Activated T-helper 1 cell treated with anti-CD3 and anti-CD28 coated beads, Interleukin-12 subunit alpha, Interleukin-12 subunit beta, Interleukin-2, Interleukin-4 antibody, amounts not matched to agents 30 ng/mL and 10 ng/mL and 1 ng/mL, durations not matched to agents 14 hours and 24 hours and 36 hours (primary cell): ENCODE measurements around the gene RASA3. TPM values are rescaled to one million over a fixed set of nuclear protein-coding genes. Genes with fewer than 3 reads are reported as not detected.
"Not testable (repeated sequence)": the region's sequence is repeated elsewhere in the genome, so short reads cannot be mapped to it uniquely, and the experiment has no call there.

Source experiments
- DNase-seq: peaks from one replicate; pipeline ENCODE4 v3.0.0; 2021; ENCODE audit warnings: low spot score
- H3K27ac Mint-ChIP-seq: one replicate; pipeline ENCODE4 v1.8.0; 2021; ENCODE audit warnings: mild to moderate bottlenecking, mixed read lengths
- H3K27me3 Mint-ChIP-seq: one replicate; pipeline ENCODE4 v1.8.0; 2022; ENCODE audit warnings: mild to moderate bottlenecking, moderate library complexity, mixed read lengths; ENCODE audit not compliant: insufficient read depth
- H3K36me3 Mint-ChIP-seq: one replicate; pipeline ENCODE4 v1.8.0; 2021; ENCODE audit warnings: low read depth, mixed read lengths
- H3K4me1 Mint-ChIP-seq: one replicate; pipeline ENCODE4 v1.8.0; 2021; ENCODE audit warnings: low read depth, mixed read lengths
- H3K4me3 Mint-ChIP-seq: one replicate; pipeline ENCODE4 v1.8.0; 2021; ENCODE audit warnings: mild to moderate bottlenecking, moderate library complexity, mixed read lengths
- H3K9me3 Mint-ChIP-seq: one replicate; pipeline ENCODE4 v1.8.0; 2021; ENCODE audit warnings: mixed read lengths
- intact Hi-C: fragments of 100-400 bp; cut with micrococcal nuclease; formaldehyde crosslinking; loops from one replicate; pipeline ENCODE4 v1.15.1; 2024
- total RNA-seq: library from RNA; stranded (reverse); gene quantifications from 2 replicates; pipeline ENCODE4 v1.2.3, GENCODE V29; 2022

Gene RASA3
- total RNA-seq, 1 donor from 2014 or later = 23.5 TPM

DNA sequence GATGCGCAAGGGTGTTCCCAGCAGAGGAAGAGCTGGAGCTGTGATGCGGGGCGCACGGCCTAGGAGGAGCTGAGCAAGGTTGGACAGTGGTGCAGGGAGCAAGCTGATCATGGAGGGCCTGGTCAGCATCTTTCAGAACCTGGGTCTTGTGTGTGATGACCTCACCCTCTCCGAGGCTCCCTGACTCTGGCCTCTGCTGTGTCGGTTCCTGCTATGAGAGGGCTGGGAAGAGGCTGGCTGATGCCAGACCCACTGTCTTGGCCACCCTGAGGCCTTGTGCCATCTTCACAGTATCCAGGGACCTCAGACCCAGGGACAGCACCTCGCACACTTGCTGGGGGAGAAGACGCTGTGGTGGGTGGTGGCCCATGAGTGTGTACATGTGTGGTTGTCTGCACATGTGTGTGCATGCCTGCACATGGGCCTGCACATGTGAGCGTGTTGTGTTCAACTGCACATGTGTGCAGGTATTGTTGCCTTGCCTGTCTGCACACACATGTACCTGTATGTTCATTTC lies 142.0 kb downstream of the RASA3 start:
- Mint-ChIP-seq H3K27me3 (no peaks in the 10 kb centered on the region), H3K27ac (peak overlapping the region; percentile 79), H3K36me3 (peaks cover 44% of the 10 kb centered on the region), H3K9me3 (peaks cover 4% of the 10 kb centered on the region), H3K4me3 (no peak overlapping the region), H3K4me1 (no peaks in the 10 kb centered on the region)
- DNase-seq = no peak
- intact Hi-C loops = no loop called here

DNA sequence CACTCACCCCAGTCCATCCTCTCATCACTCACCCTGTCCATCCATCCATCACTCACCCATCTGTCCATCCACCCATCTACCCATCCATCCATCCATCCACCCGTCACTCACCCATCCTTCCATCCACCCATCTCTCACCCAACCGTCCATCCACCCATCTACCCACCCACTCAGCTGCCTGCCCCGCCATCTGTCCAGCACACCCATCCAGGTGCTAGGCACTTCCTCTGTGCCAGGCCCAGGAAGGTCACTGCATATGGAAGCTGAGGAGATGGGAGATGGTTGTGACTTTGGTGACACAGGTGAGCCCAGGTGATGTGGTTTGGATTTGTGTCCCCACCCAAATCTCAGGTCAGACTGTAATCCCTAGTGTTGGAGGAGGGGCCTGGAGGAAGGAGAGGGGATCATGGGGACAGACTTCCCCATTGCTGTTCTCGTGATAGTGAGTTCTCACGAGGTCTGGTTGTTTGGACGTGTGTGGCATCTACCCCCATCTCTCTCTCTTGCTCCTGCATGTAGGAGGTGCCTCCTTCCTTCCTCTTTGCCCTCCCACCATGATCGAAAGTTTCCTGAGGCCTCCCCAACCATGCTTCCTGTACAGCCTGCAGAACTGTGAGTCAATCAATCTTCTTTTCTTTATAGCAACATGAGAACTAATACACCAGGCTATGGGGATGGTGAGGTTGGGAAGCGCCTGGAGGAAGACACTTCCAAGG lies 142.7 kb downstream of the RASA3 start:
- no peaks in the 10 kb centered on the region for H3K27me3 Mint-ChIP-seq
- H3K27ac Mint-ChIP-seq = peak overlapping the region; percentile 79
- DNase-seq = no peak
- peaks cover 44% of the 10 kb centered on the region for H3K36me3 Mint-ChIP-seq
- H3K4me1 Mint-ChIP-seq = no peaks in the 10 kb centered on the region
- intact Hi-C loops = no loop called here
- no peak overlapping the region for H3K4me3 Mint-ChIP-seq
- peaks cover 4% of the 10 kb centered on the region for H3K9me3 Mint-ChIP-seq

GRCh38 chr13:113988859-113989258 lies 143.6 kb downstream of the RASA3 start:
- intact Hi-C loops, H3K27me3 Mint-ChIP-seq, H3K4me1 Mint-ChIP-seq, H3K9me3 Mint-ChIP-seq, DNase-seq, H3K4me3 Mint-ChIP-seq, H3K27ac Mint-ChIP-seq: not testable (repeated sequence)
- H3K36me3 Mint-ChIP-seq = peaks cover 41% of the 10 kb centered on the region

DNA sequence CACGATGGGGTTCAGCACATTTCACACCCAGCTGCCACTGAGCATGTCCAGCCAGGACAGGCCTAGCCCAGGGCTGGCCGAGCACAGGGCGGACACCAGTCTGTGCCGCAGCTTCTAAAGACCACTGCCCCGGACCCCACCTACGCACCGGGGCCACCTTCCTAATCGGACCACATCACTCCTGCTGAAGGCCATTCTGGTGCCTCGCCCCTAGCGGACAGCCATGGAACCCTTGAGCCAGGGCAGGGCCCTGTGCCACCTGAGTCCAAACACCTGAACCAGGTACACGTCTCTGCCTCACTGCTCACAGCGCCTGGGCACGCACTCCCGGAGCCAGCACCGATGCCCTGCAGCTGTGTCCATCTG lies 150.1 kb downstream of the RASA3 start:
- Mint-ChIP-seq H3K27ac (no peak overlapping the region), H3K4me3 (no peak overlapping the region), H3K9me3 (no peaks in the 10 kb centered on the region), H3K27me3 (no peaks in the 10 kb centered on the region), H3K4me1 (no peaks in the 10 kb centered on the region), H3K36me3 (peaks cover 36% of the 10 kb centered on the region)
- no peak for DNase-seq
- intact Hi-C loops = no loop called here

DNA sequence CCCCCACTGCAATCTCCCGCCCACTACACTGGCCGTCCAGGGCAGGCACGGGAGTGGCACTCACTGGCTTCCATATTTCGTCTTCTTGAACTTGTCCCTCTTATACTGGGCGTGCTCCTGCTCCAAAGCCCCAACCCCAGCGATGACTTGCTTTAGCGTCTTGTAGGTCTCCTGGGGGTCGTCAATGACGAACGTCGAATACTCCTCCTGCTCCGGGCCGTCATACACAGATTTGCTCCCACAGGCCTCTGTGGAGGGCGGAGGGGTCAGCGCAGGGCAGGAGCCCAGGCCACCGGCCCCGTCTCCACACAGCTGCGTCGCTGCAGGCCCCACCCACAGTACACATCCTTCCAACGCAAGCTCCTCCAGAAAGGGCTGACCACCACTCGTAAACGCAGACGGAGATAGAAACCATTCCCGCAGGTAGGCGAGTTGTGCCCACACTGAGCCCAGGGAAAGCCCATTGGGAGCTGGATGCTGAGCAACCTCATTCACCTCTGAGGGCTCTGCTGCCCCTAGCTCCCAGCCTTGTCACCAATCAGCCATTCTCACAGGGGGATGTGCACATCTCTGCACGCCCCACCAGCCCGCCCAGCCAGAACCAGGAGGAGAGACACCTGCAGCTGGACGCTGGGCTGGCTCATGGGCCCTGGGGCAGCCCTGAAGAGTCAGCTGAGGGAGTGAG lies 150.7 kb downstream of the RASA3 start:
- peaks cover 36% of the 10 kb centered on the region for H3K36me3 Mint-ChIP-seq
- H3K9me3 Mint-ChIP-seq = no peaks in the 10 kb centered on the region
- intact Hi-C loops = no loop called here
- no peak overlapping the region for H3K27ac Mint-ChIP-seq
- H3K27me3 Mint-ChIP-seq = no peaks in the 10 kb centered on the region
- H3K4me1 Mint-ChIP-seq = no peaks in the 10 kb centered on the region
- no peak overlapping the region for H3K4me3 Mint-ChIP-seq
- DNase-seq = no peak

GRCh38 chr13:113981194-113981605 lies 151.2 kb downstream of the RASA3 start:
- Mint-ChIP-seq H3K4me3 (no peak overlapping the region), H3K27me3 (no peaks in the 10 kb centered on the region), H3K36me3 (peaks cover 36% of the 10 kb centered on the region), H3K9me3 (no peaks in the 10 kb centered on the region), H3K4me1 (no peaks in the 10 kb centered on the region), H3K27ac (no peak overlapping the region)
- no peak for DNase-seq
- intact Hi-C loops = no loop called here

DNA sequence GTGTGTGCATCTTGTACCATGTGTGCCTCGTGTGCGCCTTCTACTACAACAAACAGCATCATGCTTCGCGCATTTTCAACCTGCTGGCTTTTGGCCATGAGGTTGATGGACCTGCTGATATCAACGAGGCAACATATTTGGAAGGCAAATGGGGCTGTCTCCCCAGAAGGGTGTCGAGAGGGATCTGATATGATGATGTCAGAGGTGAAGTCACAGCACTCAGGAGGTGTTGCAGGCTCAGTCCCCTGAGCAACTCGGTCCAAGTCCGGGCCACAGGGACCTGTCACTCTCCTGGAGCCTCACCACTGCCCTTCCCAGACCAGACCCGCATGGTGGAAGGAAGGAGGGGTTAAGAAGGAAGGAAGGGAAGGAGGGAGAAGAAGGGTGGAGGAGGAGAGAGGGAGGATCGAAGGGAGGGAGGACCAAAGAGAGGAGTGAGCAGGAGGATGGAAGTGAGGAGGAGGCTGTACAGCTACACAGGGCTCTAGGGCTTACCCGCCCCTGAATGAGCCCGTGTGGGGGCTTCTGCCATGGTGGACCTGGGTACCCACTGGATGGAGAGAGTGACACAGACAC lies 151.8 kb downstream of the RASA3 start:
- Mint-ChIP-seq H3K36me3 (peaks cover 40% of the 10 kb centered on the region), H3K9me3 (no peaks in the 10 kb centered on the region)
- intact Hi-C loops = no loop called here

DNA sequence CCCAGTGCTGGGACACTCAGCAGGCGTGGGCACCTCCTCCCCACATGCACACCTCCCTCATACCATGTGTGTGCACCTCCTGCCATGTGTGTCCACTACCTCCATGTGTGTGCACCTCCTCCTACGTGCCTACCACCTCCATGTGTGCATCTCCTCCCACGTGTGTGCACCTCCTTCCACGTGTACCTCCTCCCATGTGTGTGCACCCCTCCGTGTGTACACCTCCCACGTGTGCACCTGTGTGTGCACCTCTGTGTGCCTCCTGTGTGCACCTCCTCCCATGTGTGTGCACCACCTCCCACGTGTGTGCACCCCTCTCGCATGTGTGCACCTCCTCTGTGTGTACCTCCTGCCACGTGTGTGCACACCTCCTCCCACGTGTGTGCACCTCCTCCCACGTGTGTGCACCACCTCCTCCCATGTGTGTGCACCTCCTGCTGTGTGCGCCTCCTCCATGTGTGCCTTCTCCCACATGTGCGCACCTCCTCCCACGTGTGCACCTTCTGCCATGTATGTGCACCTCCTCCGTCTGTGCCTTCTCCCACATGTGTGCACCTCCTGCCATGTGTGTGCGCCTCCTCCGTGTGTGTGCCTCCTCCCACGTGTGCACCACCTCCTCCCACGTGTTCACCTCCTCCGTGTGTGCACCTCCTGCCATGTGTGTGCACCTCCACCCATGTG lies 152.5 kb downstream of the RASA3 start:
- H3K4me3 Mint-ChIP-seq = no peak overlapping the region
- no peaks in the 10 kb centered on the region for H3K9me3 Mint-ChIP-seq
- H3K36me3 Mint-ChIP-seq = peaks cover 40% of the 10 kb centered on the region
- no peak overlapping the region for H3K27ac Mint-ChIP-seq
- no peaks in the 10 kb centered on the region for H3K27me3 Mint-ChIP-seq
- no peak for DNase-seq
- intact Hi-C loops = no loop called here
- no peaks in the 10 kb centered on the region for H3K4me1 Mint-ChIP-seq

More for the DNA sequence above, 151.8 kb downstream of the RASA3 start:
- no peak overlapping the region for H3K4me3 Mint-ChIP-seq
- DNase-seq = no peak
- no peaks in the 10 kb centered on the region for H3K27me3 Mint-ChIP-seq
- no peak overlapping the region for H3K27ac Mint-ChIP-seq
- no peaks in the 10 kb centered on the region for H3K4me1 Mint-ChIP-seq

DNA sequence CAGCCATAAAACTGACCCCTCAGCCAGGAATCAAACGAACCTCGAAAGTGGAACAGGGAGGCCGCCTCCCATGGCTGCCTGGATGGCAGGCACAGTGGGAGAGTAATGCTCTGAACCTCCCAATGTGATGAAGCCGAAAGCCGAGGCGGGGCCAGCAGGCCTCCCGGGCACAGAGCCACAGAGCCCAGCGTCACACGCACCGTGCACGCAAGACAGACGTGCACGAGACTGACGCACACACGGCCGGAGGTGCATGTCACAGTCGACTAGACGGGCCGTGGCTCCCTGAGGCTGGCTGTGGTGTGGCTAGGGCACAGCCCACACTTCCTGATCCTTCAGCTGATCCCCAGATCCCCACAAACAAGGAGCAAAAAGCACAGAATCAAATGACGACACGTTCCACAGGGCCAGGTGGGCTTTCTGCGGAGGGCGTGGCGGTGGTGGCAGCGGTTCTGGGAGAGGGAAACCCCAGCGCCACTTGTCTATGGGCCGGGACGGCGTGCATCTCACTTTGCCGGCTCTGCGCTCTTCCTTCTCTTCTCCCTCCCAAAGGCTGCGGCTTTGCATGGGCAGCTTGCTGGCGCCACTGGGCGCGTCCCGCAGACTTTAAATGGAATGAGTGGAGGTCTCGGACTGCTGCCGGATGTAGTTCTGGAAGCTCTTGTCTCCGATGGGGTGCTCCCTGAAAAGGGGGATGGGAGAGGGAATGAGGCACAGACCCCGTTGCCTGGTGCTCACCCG lies 153.5 kb downstream of the RASA3 start:
- Mint-ChIP-seq H3K9me3 (no peaks in the 10 kb centered on the region), H3K4me3 (no peak overlapping the region), H3K4me1 (no peaks in the 10 kb centered on the region), H3K27ac (no peak overlapping the region), H3K27me3 (no peaks in the 10 kb centered on the region), H3K36me3 (peaks cover 36% of the 10 kb centered on the region)
- DNase-seq = no peak
- intact Hi-C loops = no loop called here

- Mint-ChIP-seq H3K27me3 (no peaks in the 10 kb centered on the region), H3K36me3 (peaks cover 38% of the 10 kb centered on the region), H3K4me3 (no peak overlapping the region), H3K9me3 (no peaks in the 10 kb centered on the region), H3K4me1 (no peaks in the 10 kb centered on the region), H3K27ac (no peak overlapping the region)
- DNase-seq = no peak
- intact Hi-C loops = no loop called here
Observed at GRCh38 chr13:113977976-113978375, 154.4 kb downstream of the RASA3 start.

- no peaks in the 10 kb centered on the region for H3K27me3 Mint-ChIP-seq
Observed at GRCh38 chr13:113976711-113977684, 155.4 kb downstream of the RASA3 start.

More at GRCh38 chr13:113976711-113977684, 155.4 kb downstream of the RASA3 start:
- H3K36me3 Mint-ChIP-seq = peaks cover 41% of the 10 kb centered on the region
- H3K4me3 Mint-ChIP-seq = no peak overlapping the region
- DNase-seq = no peak
- intact Hi-C loops = no loop called here
- no peaks in the 10 kb centered on the region for H3K9me3 Mint-ChIP-seq
- H3K27ac Mint-ChIP-seq = no peak overlapping the region
- H3K4me1 Mint-ChIP-seq = no peaks in the 10 kb centered on the region
